Tibial artery (tissue), 4 donors: ENCODE results near the gene TDRD5.

Experiments used
- DNase-seq, 2 donors: peaks; one replicate each; pipeline ENCODE4 v3.0.0-alpha.2; 2019
- H3K27ac ChIP-seq, 2 donors: fragments of 200-600 bp; sonication (generic) in 1 of 2; 1 replicate in 1 of 2; 2 replicates in 1 of 2; pipeline ENCODE4 v1.5.1; 2018 to 2019; ENCODE audit warnings: mild to moderate bottlenecking in 1 of 2
- H3K27me3 ChIP-seq, 2 donors: fragments of 200-600 bp; sonication (generic) in 1 of 2; one replicate each; pipeline versions ENCODE4 v1.5.1 to v1.6.0; 2016 to 2019
- H3K36me3 ChIP-seq, 3 donors: fragments of 200-600 bp; sonication (generic) in 2 of 3; one replicate each; pipeline ENCODE4 v1.5.1; 2016 to 2019; ENCODE audit warnings: mild to moderate bottlenecking in 2 of 3
- H3K4me1 ChIP-seq, 4 donors: fragments of 200-600 bp; sonication (generic) in 2 of 4; 1 replicate in 3 of 4; 2 replicates in 1 of 4; pipeline ENCODE4 v1.5.1; 2016 to 2019
- H3K4me3 ChIP-seq, 2 donors: fragments of 200-600 bp; sonication (generic) in 1 of 2; 1 replicate in 1 of 2; 2 replicates in 1 of 2; pipeline ENCODE4 v1.5.1; 2018 to 2019; ENCODE audit warnings: mild to moderate bottlenecking in 2 of 2
- H3K9me3 ChIP-seq, 3 donors: fragments of 200-600 bp; sonication (generic) in 1 of 3; one replicate each; pipeline ENCODE4 v1.5.1; 2016 to 2019
- intact Hi-C: fragments of 100-400 bp; cut with DNase I; formaldehyde crosslinking; loops from one replicate; pipeline ENCODE4 v1.15.0; 2023; ENCODE audit warnings: low total_unique reads
- TF ChIP-seq, protein P1 (sequence below), 2 experiments: fragments of 200-600 bp in 1 of 2; fragments of 450-650 bp in 1 of 2; IDR thresholded peaks; one replicate each; pipeline ENCODE4 v1.5.1; 2017 to 2019; ENCODE audit warnings: antibody characterized with exemption in 2 of 2, mild to moderate bottlenecking in 1 of 2, moderate library complexity in 1 of 2

The TDRD5 gene

DNA sequence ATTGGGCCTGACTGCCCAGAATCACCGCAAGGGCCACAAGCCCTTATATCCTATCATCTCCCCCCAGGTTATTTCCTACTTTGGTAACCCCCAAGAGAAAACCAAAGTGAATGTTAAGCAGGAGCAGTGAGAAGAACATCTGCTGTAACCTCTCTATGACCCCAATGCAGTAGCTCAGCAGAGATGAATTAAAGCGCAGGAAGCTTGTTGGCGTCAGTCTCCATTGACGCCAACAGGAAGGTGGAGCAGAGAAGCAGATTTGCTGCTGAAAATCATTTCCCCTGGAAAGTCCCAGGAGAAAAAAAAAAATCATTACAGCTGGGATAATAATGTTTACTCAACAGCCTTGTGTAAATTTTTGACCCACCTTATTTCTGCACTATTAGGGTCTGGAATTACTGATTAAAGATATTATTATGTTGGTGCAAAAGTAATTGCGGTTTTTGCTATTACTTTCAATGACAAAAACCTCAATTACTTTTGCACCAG is 118.3 kb downstream of the TDRD5 start:
- H3K9me3 ChIP-seq = peaks cover 0 to 10% (median 9%) of the 10 kb centered on the region in 3 donors
- DNase-seq = no peak
- TF ChIP-seq, protein P1, sequence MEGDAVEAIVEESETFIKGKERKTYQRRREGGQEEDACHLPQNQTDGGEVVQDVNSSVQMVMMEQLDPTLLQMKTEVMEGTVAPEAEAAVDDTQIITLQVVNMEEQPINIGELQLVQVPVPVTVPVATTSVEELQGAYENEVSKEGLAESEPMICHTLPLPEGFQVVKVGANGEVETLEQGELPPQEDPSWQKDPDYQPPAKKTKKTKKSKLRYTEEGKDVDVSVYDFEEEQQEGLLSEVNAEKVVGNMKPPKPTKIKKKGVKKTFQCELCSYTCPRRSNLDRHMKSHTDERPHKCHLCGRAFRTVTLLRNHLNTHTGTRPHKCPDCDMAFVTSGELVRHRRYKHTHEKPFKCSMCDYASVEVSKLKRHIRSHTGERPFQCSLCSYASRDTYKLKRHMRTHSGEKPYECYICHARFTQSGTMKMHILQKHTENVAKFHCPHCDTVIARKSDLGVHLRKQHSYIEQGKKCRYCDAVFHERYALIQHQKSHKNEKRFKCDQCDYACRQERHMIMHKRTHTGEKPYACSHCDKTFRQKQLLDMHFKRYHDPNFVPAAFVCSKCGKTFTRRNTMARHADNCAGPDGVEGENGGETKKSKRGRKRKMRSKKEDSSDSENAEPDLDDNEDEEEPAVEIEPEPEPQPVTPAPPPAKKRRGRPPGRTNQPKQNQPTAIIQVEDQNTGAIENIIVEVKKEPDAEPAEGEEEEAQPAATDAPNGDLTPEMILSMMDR (IDR thresholded peaks at IDR 0.05) = no peak
- intact Hi-C loops = loop anchor here (5.0 kb wide), 1 partner anchor 102 kb away; no protein-coding TSS in a partner anchor
- no peak overlapping the region for H3K4me3 ChIP-seq
- no peaks in the 10 kb centered on the region for H3K36me3 ChIP-seq
- H3K4me1 ChIP-seq = no peaks in the 10 kb centered on the region
- no peak overlapping the region for H3K27ac ChIP-seq
- H3K27me3 ChIP-seq = peaks cover 0 to 2% of the 10 kb centered on the region in 2 donors

DNA sequence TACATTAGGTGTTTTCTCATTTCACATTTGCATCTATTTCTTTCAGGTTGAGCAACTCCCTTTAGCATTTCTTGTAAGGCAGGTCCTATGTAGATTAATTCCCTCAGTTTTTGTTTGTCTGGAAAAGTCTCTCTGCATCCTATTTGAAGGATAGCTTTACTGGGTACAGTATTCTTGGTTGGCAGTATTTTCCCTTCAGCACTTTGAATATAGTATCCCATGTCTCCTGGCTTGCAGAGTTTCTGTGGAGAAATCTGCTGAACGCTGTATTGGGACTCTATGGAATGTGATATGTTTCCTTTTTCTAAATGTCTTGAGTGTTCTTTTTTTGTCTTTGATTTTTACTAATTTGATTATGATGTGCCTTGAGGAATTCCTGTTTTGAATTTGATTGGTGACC is 122.5 kb downstream of the TDRD5 start:
- no peak overlapping the region for H3K4me3 ChIP-seq
- no peaks in the 10 kb centered on the region for H3K27me3 ChIP-seq
- TF ChIP-seq, protein P1 (IDR thresholded peaks at IDR 0.05) = no peak
- peaks cover 0 to 27% (median 25%) of the 10 kb centered on the region in 3 donors for H3K9me3 ChIP-seq
- H3K27ac ChIP-seq = no peak overlapping the region
- DNase-seq = no peak
- intact Hi-C loops = no loop called here
- no peaks in the 10 kb centered on the region for H3K4me1 ChIP-seq
- no peaks in the 10 kb centered on the region for H3K36me3 ChIP-seq

DNA sequence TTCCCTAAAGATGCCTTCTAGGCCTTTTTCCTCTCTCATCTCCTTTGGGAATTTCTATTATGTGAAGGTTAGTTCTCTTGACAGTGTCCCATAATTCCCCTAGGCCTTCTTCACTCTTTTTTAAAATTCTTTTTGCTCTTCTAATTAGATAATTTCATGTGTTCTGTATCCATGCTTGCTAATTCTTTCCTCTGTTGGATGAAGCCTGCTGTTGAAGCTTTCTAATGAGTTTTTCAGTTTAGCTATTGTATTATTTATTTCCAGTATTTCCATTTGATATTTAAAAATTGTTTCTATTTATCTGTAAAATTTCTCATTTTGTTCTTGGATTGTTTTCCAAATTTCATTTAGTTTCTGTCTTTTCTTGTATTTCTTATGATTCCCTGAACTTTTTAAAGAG is 123.0 kb downstream of the TDRD5 start:
- TF ChIP-seq, protein P1 (IDR thresholded peaks at IDR 0.05) = no peak
- DNase-seq = no peak
- Histone ChIP-seq H3K36me3 (no peaks in the 10 kb centered on the region), H3K27me3 (no peaks in the 10 kb centered on the region), H3K9me3 (peaks cover 0 to 29% (median 25%) of the 10 kb centered on the region in 3 donors), H3K27ac (no peak overlapping the region), H3K4me3 (no peak overlapping the region), H3K4me1 (no peaks in the 10 kb centered on the region)
- intact Hi-C loops = no loop called here

DNA sequence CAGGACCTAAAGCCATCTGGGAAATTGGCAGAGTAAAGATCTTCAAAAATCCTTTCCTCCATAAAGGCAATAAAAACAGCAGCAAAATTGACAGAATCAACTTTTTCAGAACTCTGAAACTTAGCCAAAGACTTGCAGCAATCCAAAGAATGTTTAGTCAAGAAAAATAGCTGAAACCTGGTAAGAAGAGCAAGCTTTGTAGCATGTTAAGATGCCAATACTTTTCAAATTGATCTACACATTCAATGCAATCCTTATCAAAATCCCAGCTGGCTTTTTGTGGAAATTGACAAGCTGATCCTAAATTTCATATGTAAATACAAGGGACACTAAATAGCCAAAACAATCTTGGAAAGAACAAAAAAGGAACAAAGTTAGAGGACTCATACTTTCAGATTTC is 127.6 kb downstream of the TDRD5 start:
- no peaks in the 10 kb centered on the region for H3K36me3 ChIP-seq
- peaks cover 0 to 43% (median 21%) of the 10 kb centered on the region in 3 donors for H3K9me3 ChIP-seq
- TF ChIP-seq, protein P1 (IDR thresholded peaks at IDR 0.05) = no peak
- no peaks in the 10 kb centered on the region for H3K4me1 ChIP-seq
- no peak for DNase-seq
- no peaks in the 10 kb centered on the region for H3K27me3 ChIP-seq
- no peak overlapping the region for H3K4me3 ChIP-seq
- intact Hi-C loops = no loop called here
- no peak overlapping the region for H3K27ac ChIP-seq

DNA sequence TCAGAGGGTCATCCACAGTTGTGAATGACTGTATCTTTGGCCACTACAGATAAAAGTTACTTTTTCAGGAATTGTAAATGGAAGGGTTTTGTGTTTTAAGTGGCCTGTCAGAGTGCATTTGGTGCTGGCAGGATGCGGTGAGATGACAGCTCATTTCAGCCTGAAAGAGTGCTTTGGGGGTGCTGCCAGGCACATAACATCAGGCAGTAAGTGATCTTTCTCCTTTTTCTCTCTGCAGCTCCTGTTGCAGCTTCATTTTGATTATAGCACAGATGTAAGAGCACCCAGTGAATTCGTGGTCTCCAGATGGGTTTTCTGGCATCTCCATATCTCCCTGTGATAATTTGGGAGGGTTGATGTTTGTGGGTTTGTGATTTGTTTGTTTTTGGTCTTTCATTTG is 136.6 kb downstream of the TDRD5 start:
- TF ChIP-seq, protein P1 (IDR thresholded peaks at IDR 0.05) = no peak
- no peak overlapping the region for H3K4me3 ChIP-seq
- intact Hi-C loops = no loop called here
- H3K9me3 ChIP-seq = no peaks in the 10 kb centered on the region
- H3K27me3 ChIP-seq = peaks cover 0 to 3% of the 10 kb centered on the region in 2 donors
- no peaks in the 10 kb centered on the region for H3K36me3 ChIP-seq
- H3K27ac ChIP-seq = no peak overlapping the region
- no peaks in the 10 kb centered on the region for H3K4me1 ChIP-seq
- no peak for DNase-seq

DNA sequence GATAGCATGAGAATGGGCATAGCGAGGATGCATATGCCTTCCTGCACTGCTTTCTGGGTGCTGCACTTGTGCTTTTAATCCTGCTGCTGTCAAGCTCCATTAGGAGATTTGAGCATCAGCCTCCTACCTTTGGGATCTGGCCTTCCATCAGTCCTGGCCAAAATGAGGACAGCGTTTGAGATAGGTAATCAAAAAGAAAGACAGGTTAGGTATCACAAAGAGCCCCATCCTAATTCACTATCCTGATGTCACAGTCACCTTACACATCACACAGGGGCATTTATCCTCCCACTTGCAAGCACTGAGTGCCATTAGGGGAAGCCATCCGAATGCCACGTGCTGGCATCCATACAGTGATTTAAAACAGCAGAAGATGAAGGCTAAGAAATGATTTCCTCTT is 138.2 kb downstream of the TDRD5 start:
- no peak overlapping the region for H3K4me3 ChIP-seq
- peaks cover 0 to 3% of the 10 kb centered on the region in 2 donors for H3K27me3 ChIP-seq
- TF ChIP-seq, protein P1 (IDR thresholded peaks at IDR 0.05) = no peak
- intact Hi-C loops = no loop called here
- DNase-seq = no peak
- no peak overlapping the region for H3K27ac ChIP-seq
- H3K36me3 ChIP-seq = no peaks in the 10 kb centered on the region
- no peaks in the 10 kb centered on the region for H3K9me3 ChIP-seq
- H3K4me1 ChIP-seq = no peaks in the 10 kb centered on the region
